NCI-H82 treated with DMSO at 0.1 percent for 48 hours (cell line): ENCODE results near the gene ASB4.
A peak's percentile ranks its signal among the peaks of the same experiment; 100 is the strongest.

Source experiments
- DNase-seq: peaks from one replicate; lab custom pipeline; 2025; ENCODE audit not compliant: unreplicated experiment; lab: John Stamatoyannopoulos, UW

The ASB4 gene

GRCh38 chr7:95525503-95525902 lies 39.8 kb downstream of the ASB4 start:
- DNase-seq: no peak

DNA sequence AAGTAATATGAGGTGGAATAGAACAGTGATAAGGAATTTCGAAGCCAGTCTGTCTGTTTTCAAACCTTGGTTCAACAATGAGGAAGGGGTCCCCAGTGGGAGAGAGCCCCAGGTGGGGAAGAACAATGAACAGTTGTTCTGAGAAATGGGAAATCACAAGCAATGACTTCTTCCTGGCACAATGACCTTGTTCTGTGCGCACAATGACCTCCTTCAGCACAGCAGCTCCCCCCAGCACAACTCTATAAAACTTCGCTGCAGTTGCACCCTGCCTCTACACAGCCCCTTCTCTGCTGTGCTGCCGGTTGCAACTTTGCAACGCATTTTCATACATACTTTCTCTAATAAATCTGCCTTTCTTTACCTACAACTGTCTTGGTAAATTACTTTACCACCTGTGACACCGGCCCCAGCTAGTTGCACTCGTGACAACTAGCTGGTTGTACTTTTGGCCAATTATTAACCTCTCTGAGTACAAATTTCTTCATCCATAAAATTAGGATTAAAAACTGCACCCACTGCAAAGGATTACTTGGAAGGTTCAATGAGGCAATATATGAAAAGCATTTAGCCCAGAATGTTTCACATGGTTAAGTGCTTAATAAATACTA lies 40.5 kb downstream of the ASB4 start:
- DNase-seq: no peak

- DNase-seq: peak; percentile 71
Measured at GRCh38 chr7:95527033-95527775, 41.5 kb downstream of the ASB4 start.

DNA sequence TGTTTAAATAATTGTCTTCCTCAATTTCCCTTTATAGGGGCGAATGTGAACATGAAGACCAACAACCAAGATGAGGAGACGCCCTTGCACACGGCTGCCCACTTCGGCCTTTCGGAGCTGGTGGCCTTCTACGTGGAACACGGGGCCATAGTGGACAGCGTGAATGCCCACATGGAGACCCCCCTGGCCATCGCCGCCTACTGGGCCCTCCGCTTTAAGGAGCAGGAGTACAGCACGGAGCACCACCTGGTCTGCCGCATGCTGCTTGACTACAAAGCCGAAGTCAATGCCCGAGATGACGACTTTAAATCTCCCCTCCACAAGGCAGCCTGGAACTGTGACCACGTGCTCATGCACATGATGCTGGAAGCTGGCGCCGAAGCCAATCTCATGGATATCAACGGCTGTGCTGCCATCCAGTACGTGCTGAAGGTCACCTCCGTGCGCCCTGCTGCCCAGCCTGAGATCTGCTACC lies 42.1 kb downstream of the ASB4 start:
- no peak for DNase-seq

DNA sequence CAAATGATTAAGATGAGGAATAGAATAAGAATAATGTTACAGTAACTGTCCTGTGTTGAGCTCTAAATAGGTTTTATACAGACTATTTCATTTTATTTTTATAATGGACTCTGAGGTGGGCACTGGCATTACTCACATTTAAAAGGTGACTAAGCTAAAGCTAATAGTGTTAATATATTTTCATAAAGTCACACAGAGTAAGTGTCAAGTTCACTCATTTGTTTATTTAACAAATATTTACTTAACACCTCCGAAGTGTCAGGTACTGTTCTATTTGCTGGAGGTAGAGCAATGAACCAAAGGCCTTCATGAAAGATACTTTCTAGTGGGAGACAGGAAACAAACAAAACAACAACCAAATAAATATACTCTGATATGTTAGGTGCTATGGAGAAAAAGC lies 44.0 kb downstream of the ASB4 start:
- no peak for DNase-seq

DNA sequence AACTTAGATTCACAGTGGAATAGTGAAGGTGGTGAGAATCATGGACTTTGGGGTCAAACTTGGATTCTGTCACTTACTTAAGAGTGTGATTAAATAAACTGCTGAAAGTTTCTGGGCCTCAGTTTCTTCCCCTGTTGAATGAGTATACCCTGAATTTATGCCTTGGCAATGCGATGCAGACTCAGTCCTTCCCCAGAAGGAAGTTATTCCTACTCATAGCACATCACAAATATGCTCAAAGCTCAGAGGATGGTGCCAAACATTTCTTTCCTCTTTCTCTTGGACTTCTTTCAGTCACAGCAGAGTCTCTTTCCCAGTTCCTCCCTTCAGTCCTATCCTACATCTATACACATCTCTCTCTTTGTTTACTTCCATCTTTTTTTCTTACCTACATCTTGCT lies 45.1 kb downstream of the ASB4 start:
- no peak for DNase-seq

GRCh38 chr7:95531605-95532219 lies 46.0 kb downstream of the ASB4 start:
- DNase-seq: no peak

- peak; percentile 95 for DNase-seq
Measured at GRCh38 chr7:95534796-95535195, 49.1 kb downstream of the ASB4 start.

DNA sequence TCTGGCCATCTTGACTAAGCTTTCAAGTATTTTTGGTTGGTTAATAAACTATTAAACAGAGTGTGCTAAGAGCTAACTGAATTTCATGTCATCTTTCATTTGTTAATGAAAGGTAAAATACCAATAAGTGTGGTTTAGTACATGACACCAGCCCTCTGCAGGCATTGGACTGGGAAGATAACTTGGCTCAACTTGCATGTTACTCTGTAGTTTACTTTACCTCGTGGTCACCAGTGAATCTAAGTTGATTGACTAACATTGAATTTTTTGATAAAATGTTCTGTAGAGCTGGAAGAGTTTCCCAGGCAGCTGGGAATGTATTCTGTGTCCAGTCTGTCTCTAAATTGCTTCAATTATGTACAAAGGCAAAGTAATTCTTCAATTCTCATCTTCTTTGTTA lies 49.9 kb downstream of the ASB4 start:
- no peak for DNase-seq

DNA sequence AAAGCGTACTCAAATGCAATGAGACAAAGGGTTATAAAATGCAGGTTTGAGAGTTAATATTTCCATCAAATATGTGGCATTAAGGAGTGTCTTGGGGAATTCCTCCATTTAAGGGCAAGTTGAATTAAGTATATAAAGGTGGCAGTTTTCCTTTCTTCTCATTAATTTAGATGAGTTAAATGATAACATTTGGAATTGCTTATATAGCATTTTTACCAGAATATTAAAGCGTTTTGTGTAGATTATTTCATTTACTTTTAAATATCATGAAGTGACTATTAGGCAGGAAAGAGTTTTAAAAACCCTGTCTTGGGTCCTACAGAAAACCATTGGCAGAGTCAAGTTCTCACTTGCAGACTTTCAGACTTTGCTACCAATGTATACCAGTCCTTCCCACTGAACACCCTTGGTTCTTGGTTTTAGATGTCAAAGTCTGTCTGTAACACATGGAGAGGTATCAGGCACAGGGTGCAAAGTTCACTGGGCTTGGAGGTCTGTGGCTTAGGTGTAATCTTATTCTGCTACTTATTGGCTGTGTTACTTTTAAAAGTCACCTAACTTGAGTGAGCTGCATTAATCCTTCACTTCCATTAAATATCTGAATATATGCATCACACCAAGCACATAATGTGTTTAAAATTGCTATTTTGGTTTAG lies 51.0 kb downstream of the ASB4 start:
- DNase-seq: peak; percentile 77

GRCh38 chr7:95537468-95537867 lies 51.7 kb downstream of the ASB4 start:
- DNase-seq: peak; percentile 45

- DNase-seq: no peak
Measured at GRCh38 chr7:95539426-95539825, 53.7 kb downstream of the ASB4 start.

DNA sequence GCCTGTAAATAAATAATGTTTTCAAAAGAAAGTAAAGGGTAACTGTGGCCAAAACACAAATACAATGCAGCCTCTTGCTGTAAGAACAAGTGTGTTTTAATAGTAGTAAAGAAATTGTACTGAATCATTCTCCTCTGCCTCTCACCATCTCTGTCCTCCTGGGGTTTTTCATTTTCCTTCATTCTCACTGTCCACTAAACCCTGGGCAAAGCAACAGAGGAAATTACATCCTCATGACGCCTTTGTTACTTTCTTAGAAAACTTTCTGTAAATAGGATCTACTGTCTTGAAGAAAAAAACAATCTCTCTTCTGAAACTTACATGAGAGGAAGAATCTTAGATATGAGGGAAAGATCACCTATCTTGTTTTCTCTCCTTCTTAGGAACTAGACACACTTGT lies 54.6 kb downstream of the ASB4 start:
- DNase-seq: no peak

DNA sequence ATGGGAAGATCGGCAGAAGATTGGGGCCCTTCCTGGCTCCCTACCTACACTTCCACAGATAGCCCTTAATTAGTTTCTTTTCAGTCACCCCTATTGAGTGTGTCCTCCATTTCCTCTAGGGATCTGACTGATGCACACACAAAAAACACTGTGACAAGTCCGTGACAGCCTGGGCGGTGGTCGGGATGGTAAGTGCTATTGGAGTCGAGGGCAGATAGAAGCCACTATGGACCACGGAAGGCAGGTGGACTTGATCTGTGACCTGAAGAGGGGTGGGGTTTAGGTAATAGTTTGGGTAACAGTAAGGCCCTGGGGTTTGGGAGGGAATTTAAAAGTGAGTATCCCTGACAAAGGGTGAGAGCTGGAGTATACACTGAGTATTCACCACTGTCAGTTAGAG lies 57.6 kb downstream of the ASB4 start:
- DNase-seq: no peak

DNA sequence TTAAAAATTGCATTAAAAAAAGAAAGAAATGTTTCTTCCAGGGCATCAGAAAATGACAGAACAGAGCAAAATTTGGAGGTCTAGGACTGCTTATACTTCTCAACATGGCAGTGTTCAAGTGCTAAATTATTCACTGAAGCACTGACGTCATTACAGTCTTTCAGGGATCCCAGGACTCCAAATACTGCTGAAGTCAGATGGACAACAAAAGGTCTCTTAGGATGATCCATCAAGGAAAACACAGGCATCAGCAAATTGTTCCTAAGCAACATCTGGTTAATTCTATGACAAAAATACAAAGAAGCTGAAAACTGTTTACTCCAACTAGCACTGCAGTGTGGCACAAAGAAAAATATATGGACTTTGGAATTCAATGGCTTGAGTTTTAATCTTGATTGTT lies 58.4 kb downstream of the ASB4 start:
- DNase-seq: no peak

DNA sequence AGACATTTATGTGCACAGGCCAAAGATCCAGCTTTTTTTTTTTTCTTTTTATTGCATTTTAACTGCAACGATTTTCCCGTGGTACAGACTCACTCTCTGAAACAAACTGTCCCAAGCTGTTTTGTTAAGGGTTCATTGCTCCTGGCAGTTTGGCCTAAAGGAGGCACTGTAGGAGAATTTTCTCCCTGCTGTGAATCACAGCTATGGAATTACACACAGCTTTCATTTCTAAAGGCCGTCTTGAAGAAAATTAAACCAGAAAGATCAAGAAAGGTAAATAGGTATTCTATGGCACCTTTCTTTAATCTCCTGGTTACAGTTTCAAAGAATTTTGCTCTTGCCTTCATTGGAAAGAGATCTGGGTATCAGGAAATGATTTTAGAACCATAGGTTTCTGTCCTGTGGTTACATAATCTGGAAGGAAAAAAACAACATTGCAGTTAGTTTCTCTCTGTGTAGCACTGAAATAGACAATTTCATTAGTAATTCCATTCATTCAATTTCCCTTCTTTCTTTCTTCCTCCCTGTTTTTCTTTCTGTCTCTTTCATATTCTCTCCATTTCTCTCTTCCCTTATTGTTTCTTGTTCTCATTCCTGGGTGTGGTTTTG lies 59.4 kb downstream of the ASB4 start:
- no peak for DNase-seq

DNA sequence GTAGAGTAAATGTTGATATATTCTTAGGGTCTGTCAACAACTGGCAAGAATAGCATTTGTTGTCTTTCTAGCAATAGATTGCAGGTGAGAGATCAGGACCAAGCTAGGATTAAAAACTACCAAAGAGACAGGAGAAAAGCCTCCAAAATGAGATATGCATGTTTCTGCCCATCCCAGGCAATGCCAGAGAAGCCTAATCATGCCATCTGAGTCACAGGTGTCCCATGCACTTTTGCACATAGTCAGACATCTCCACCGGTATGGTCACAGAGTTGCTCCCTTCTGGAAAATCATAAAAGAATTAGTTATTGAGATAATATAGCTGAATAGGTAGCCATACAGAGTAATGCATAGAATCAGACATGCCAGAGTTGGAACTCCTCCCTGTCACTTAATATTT lies 59.9 kb downstream of the ASB4 start:
- DNase-seq: no peak

DNA sequence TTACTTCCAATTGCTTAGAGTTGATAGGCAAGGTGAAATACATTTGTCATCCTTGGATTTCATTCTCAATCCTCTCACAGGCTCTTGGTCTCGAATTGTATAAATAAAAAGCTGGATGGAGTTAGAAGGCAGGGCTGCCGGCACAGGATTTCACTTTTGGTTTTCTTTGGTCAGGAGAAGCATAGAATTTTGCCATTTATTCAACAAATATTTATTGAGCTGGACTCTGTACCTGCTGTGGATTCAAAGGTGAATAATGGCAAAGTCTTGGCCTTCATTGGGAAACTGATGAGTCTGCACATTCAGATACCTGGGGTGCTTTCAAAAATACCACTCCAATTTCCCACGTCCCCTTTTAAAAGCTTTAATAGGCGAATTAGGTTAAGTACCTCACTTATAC lies 60.9 kb downstream of the ASB4 start:
- DNase-seq: no peak

DNA sequence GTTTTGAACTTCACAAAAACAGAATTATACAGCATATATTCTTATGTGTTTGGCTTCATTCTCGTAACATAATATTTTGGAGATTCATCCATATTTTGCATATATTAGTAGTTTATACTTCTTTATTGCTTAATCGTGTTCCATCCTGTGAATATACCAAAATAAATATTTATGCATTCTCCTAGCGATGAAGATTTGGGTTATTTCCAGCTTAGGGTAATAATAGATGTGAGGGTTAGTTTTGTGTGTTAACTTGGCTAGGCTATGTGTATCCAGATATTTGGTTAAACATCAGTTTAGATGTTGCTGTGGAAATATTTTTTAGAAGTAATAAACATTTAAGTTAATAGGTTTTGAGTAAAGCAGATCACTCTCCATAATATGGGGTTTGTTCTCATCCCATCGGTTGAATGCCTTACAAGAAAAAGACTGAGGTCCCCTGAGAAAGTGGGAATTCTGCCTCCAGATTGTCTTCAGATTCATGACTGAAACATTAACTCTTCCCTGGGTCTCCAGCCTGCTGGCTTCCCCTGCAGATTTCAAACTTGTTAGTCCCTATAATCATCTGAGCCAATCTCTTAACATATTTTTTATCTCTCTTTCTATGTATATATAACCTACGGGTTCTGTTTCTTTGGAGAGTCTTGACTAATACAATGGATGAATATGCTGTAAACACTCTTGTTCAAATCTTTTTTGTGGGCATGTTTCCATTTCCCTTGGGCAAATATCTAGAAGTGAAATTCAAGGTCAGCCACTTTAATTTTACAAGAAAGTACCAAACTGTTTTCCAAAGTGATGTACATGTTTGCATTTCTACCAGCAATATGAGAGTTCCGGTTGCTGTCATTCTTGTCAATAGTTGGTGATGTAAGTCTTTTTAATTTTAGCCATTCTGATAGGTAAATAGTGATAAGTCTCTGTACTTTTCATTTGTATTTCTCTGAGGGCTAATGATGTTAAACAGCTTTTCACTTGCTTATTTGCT lies 61.9 kb downstream of the ASB4 start:
- DNase-seq: no peak

DNA sequence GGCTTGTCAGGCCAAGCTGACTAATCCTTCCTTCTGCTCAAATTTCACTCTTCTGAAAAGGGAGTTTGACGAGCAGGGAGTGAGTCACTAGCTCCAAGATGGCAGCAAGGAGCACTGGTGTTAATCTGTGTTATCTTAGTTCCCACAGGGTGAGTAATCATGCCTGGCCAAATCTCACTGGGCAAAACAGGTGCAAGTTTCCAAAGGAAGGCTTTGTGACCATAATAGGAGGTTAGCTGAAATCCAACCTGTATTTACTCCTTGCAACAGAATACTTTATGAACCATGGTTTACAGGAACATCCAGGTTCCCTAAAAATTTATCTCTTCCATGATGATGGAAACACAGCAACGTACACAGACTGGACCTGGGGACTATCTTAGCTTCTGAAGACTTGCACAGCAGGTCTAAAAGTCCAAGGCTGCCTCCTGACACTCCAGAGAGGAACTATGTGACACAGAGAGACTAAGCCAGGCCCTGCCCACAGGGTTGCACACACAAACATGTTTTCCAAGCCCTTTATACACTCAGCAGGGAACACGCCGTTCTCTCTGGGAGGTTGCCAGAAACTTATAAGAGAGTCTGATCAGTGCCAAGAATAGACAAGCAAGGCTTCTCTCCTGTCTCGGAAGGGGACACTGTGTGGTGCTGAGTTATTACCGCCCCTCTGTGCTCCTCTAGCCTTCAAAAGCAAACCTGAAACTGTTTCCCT lies 64.2 kb downstream of the ASB4 start:
- DNase-seq: no peak
